Measurements from ENCODE around the gene HOXA2.

- TF ChIP-seq CTCF (IDR thresholded peaks at IDR 0.05) (no peak), POLR2AphosphoS5 (IDR thresholded peaks at IDR 0.05) (no peak), EP300 (IDR thresholded peaks at IDR 0.05) (no peak), POLR2A (IDR thresholded peaks at IDR 0.05) (no peak)
These were observed 40.1 kb upstream of the HOXA2 start for GRCh38 chr7:27142580-27143022.

Data from suprapubic skin (tissue), 4 donors.